Activated effector memory CD4-positive, alpha-beta T cell treated with Interleukin-2 at 50 U/mL for 16 hours (primary cell): ENCODE data around the gene MON2.
"Not testable (repeated sequence)": the region's sequence is repeated elsewhere in the genome, so short reads cannot be mapped to it uniquely, and the experiment has no call there.

Experiments
- DNase-seq: peaks from one replicate; pipeline ENCODE4 v3.0.0-alpha.2; 2020

MON2 gene

GRCh38 chr12:62472472-62472871, 5.8 kb downstream of the MON2 start:
- DNase-seq, result no peak

- no peak for DNase-seq
Measured at GRCh38 chr12:62481843-62482540, 15.4 kb downstream of the MON2 start.

GRCh38 chr12:62482769-62483168, 16.1 kb downstream of the MON2 start:
- no peak for DNase-seq

- no peak for DNase-seq
Measured at GRCh38 chr12:62484233-62484632, 17.6 kb downstream of the MON2 start.

- no peak for DNase-seq
Measured at GRCh38 chr12:62505786-62506185, 39.2 kb downstream of the MON2 start.

GRCh38 chr12:62512901-62513300, 46.3 kb downstream of the MON2 start:
- no peak for DNase-seq

GRCh38 chr12:62514080-62514479, 47.5 kb downstream of the MON2 start:
- not testable (repeated sequence) for DNase-seq

DNA sequence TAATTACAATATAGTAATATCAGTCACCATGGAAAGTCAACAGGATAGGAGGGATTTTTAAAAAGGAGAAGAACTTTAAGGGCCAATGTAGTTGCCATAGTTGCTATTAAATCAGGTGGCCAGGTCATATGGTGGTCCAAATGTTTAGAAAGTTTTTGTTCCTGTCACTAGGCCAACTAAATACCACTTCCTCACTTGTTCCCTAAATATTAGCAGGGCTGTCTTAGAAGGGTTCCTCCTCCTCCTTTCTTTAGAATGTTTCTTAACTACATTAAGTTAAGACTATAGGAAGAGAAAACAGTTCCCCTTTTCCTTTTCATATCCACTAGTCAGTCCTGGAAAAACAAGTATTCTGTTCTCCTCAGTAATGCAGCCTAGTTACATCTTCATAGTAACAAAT, 50.3 kb downstream of the MON2 start:
- no peak for DNase-seq

DNA sequence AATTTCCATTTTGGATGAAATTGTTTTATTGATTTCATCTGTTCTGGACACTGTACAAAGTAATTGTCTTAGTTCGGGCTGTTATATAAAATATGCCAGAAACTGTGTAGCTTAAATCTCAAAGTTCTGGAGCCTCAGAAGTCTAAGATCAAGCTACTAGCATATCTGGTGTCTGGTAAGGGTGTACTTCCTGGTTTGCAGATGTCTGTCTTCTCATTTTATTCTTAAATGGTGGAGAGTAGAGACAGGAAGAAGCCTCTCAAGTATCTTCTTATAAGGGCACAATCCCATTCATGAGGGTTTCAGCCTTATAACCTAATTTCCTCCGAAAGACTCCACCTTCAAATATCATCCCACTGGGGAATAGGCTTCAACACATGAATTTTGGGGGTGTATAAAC, 51.3 kb downstream of the MON2 start:
- no peak for DNase-seq

GRCh38 chr12:62519043-62519442, 52.4 kb downstream of the MON2 start:
- DNase-seq, result no peak

DNA sequence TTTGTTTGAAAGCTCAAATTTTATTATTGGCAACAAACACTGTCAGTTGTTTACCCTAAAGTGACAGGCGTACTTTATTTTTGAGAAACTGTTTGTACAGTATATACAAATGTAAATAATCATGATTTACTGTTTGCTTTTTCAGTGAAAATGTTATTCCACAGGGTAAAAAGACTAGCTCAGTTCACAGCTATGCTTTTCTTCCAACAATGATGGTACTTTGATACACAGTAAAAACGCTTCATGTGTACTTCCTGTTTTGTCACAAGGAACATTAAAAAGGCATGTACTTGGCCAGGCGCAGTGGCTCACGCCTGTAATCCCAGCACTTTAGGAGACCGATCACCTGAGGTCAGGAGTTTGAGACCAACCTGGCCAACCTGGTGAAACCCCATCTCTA, 53.7 kb downstream of the MON2 start:
- no peak for DNase-seq

DNA sequence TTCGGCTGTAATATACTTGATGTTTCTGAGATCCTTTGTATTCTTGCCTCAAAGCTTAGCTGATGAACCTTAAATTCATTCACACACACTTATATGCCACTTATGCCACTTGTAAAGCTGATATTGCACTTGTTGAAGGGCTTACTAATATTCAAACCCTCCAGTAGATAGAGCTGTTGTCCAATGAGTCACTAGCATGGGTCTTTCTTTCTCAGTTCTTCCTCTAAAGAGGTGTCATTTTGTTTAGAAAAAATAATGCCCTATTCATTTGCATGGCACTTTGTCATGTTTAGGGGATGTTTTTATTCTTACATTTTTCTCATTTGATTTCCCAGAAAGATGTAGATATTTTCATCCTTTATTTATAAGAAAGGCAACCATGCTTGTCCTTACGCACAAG, 56.4 kb downstream of the MON2 start:
- DNase-seq, result no peak

DNA sequence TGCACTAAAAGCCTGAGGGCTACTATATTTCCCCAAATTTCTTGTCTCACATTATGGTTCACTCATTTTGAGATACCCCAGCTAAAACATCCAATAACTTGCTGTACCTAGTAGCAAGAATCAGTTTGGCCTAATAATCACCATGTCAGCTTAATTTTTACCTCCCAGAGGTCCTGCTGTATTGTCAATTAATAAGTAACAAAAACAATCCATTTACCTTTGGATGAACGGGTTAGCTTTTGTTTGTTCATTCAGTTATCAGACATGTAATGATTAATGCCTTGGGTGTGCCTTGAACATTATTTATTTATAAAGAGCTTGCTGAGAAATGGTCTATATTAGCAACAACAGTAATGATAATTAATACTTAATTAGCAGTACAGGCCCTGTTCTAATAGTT, 57.0 kb downstream of the MON2 start:
- no peak for DNase-seq

DNA sequence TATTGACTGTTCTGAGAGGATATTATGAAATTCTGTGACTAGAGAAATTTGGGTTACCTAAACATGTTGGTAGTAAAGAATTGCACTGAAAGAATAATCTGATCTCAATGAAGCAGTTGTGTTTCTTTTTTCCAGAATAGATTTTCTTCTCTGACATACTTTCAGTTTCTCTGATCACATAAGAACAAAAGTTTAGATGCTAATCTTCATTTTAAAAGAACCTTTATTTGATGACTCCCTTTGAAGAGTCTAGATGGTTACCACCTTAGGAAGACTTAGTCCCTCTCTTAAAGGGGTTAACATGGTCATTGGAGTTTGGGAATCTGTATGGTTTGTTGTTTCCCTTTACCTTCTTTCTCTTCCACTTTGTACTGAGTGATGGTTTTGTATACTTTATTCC, 58.6 kb downstream of the MON2 start:
- DNase-seq, result no peak

- DNase-seq, result no peak
Measured at GRCh38 chr12:62530596-62530995, 64.0 kb downstream of the MON2 start.

GRCh38 chr12:62532333-62532732, 65.7 kb downstream of the MON2 start:
- DNase-seq, result no peak

- no peak for DNase-seq
Measured at GRCh38 chr12:62533087-62533754, 66.6 kb downstream of the MON2 start.

- DNase-seq, result no peak
Measured at GRCh38 chr12:62533755-62534107, 67.1 kb downstream of the MON2 start.

DNA sequence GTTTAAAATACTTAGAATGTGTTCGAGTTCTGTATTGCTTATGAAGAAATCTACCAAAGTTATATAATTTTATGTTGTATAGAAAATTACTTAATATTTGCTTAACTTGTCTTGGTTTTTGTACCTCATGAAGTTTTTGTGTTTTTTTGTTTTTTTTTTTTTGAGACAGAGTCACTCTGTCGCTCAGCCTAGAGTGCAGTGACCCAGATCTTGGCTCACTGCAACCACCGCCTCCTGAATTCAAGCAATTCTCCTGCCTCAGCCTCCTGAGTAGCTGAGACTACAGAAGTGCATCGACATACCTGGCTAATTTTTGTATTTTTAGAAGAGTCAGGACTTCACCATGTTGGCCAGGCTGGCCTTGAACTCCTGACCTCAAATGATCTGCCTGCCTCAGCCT, 69.9 kb downstream of the MON2 start:
- DNase-seq, result no peak

DNA sequence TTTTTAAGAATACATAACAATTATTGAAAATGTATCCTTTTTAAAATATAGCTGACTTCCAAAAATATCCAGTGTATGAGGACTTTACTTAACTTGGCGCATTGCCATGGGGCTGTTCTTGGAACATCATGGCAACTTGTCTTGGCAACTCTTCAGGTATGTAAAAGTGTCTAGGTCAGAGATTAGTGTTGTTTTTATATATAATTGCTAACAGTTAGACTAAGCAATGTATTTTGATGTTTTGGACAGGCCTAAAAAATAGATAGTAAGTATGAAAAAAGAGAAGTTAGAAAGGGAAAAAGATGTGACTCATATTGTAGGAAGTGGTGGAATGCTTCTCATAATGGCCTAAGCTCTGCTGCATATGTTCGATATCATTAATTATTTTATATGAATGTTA, 70.9 kb downstream of the MON2 start:
- DNase-seq, result no peak

DNA sequence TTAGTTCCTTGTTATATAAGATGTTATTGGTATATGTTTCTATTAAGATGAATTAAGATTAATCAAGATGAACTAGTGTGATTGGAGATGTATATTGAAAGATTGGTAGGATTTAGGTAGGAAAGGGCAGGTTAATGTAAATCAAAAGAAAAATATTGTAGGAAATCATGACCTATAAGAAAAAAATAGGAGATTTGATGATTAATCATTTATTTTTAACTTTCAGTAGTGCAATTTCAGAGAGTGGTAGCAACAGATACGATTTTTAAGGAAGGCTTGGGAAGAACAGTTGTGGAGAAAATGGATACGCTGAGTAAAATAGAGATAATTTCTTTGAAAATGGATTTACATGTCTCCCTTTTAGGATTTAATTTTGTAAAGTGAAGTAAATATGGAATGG, 73.7 kb downstream of the MON2 start:
- DNase-seq, result no peak

DNA sequence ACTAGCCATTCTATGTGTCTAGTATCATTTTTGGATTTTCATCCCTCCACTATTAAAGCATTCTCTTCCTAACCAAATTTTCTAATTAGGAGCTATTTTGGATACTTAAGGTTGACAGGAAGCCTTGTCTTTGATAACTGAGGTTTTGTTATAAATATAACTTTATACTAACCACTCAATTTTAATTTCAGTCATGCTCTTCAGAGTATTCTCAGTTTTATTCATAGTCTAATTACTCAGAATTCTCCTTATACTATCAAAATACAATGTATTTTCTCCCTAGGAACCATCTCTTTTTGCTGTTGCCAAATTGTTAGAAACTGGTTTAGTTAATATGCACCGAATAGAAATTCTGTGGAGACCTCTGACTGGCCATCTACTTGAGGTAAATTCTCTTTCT, 76.2 kb downstream of the MON2 start:
- DNase-seq, result no peak

- no peak for DNase-seq
Measured at GRCh38 chr12:62543324-62543723, 76.7 kb downstream of the MON2 start.

GRCh38 chr12:62543741-62544140, 77.1 kb downstream of the MON2 start:
- no peak for DNase-seq

DNA sequence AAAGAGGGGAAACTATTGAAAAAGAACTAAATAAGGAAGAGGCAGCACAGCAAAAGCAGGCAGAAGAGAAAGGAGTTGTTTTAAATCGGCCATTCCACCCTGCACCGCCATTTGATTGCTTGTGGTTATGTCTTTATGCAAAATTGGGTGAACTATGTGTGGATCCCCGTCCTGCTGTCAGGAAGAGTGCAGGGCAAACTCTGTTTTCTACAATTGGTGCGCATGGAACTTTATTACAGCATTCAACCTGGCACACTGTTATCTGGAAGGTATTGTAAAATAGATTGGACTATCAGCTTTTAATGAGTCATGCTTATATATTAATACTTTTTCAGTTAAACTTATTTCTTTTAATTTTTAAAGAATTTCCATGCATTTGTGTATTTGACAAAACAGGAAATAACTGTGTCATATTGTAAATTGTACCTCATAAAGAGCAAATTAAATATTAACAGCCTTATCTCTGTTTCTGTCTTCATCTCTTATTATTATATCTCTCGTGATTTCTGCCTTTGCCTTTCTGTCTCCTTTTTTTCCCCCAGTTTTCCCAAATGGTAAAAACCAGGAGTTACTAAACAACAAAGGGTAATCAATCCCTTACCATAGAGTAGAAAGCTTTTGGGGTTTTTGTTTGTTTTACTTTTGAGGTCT, 86.4 kb downstream of the MON2 start:
- no peak for DNase-seq
